GM10248 (cell line): ENCODE results near the gene ENO1.
A peak's percentile ranks its signal among the peaks of the same experiment; 100 is the strongest.

ENCODE experiments used
- CTCF ChIA-PET: fragments of 300-600 bp; sonication (Branson Sonifier 250); formaldehyde crosslinking; extraction: SDS; loops from one replicate; lab custom pipeline; 2021; ENCODE audit warnings: antibody characterized with exemption; lab: Yijun Ruan, JAX
- POLR2A ChIA-PET: fragments of 350-650 bp; sonication (Branson Sonifier 250); formaldehyde crosslinking; extraction: SDS; loops from one replicate; lab custom pipeline; 2020; ENCODE audit warnings: antibody characterized with exemption; lab: Yijun Ruan, JAX
- DNase-seq: peaks from one replicate; pipeline ENCODE4 v3.0.0; 2012; ENCODE audit errors: extremely low spot score
- TF ChIP-seq, protein P1 (sequence below): IDR thresholded peaks from 2 replicates; pipeline ENCODE4 v1.5.1; 2012; ENCODE audit warnings: mild to moderate bottlenecking, low read depth; ENCODE audit errors: extremely low read depth, missing control alignments, control extremely low read depth

ENO1 gene

DNA sequence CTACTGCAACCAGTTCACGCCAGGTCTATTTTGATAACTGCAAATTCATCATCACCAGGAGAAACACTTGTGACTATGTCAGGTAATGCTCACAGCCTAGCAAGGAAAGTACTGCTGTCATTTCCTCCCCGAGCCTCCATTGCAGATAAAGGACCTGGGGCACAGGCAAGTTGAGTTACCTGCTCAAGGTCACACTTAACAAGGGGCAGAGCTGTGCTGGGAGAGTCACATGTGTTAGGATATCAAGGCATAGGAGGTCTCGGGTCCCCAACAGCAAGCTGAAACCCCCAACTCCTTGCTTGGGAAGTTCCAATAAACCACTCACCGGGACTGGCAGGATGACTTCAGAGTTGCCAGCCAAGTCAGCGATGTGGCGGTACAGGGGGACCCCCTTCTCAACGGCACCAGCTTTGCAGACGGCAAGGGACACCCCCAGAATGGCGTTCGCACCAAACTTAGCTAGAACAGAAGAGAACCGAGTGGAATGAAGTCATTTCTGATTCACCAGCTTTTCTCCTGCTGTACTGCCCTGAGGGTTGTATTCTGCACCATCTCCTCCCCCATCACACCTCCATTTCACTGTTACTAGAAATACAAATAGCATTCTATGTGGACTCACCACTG is 11.6 kb downstream of the ENO1 start:
- TF ChIP-seq, protein P1, sequence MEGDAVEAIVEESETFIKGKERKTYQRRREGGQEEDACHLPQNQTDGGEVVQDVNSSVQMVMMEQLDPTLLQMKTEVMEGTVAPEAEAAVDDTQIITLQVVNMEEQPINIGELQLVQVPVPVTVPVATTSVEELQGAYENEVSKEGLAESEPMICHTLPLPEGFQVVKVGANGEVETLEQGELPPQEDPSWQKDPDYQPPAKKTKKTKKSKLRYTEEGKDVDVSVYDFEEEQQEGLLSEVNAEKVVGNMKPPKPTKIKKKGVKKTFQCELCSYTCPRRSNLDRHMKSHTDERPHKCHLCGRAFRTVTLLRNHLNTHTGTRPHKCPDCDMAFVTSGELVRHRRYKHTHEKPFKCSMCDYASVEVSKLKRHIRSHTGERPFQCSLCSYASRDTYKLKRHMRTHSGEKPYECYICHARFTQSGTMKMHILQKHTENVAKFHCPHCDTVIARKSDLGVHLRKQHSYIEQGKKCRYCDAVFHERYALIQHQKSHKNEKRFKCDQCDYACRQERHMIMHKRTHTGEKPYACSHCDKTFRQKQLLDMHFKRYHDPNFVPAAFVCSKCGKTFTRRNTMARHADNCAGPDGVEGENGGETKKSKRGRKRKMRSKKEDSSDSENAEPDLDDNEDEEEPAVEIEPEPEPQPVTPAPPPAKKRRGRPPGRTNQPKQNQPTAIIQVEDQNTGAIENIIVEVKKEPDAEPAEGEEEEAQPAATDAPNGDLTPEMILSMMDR: no peak
- POLR2A ChIA-PET: interaction anchor here (0.6 to 1.0 kb wide), 2 partner anchors 8 to 12 kb away, joined by 4 read pairs; no protein-coding TSS in a partner anchor
- DNase-seq: no peak
- CTCF ChIA-PET: interaction anchor here (1.5 to 6.6 kb wide), 4 partner anchors 8 to 138 kb away, joined by 4 to 61 read pairs (median 8); no protein-coding TSS in a partner anchor

DNA sequence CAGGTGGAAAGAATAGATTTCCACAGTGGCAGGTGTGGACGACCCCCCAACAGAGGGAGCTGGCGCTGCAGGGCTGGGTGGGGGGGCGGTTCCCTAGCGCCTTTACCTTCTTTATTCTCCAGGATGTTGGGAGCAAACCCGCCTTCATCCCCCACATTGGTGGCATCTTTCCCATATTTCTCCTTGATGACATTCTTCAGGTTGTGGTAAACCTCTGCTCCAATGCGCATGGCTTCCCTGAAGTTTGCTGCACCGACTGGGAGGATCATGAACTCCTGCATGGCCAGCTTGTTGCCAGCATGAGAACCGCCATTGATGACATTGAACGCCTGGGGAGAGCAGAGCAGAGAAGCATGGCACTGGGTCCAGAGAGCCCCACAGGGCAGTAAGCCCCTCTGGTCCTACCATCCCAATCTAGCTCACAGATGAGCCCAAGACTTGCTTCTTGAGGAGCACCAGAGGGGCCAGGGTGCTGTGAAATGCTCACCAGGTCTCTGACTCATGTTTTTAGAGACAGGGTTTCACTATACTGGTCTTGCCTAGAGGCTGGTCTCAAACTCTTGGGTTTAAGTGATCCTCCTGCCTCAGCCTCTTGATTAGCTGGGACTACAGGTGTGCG is 12.2 kb downstream of the ENO1 start:
- ChIA-PET POLR2A (interaction anchor here (1.0 kb wide), 1 partner anchor 13 kb away, joined by 4 read pairs; no protein-coding TSS in a partner anchor), CTCF (interaction anchor here (1.4 to 6.6 kb wide), 5 partner anchors 8 to 138 kb away, joined by 4 to 61 read pairs (median 6); no protein-coding TSS in a partner anchor)
- DNase-seq: no peak
- TF ChIP-seq, protein P1: no peak

DNA sequence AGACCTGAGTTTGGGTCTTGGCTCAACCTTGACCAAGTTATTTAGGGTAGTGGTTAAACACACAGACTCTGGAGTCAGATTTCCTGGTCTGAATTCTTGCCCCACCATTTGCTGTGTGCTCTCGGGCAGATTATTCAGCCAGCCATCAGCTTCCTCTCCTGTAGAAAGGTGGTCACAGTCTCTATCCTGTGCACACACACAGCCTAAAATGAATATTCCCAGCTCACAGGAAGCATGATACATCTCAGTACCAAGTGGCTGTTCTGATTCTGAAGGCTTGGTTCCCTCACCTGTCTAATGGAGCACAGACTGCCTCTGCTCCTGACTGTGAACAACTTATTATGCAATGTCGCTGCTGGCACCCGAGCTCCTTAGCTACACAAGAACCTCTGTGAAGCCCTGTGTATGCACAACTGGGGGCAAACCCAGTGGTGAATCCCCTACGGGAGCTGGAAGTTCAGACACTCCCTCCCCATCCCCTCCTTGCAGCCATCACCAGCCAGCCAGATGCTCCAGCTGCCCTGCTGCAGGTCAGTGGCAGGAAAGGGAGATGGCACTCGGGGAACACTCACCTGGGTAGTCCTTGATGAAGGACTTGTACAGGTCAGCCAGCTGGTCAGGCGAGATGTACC is 13.7 kb downstream of the ENO1 start:
- TF ChIP-seq, protein P1: no peak
- ChIA-PET CTCF (interaction anchor here (1.3 to 6.6 kb wide), 4 partner anchors 15 to 140 kb away, joined by 3 to 61 read pairs (median 6); no protein-coding TSS in a partner anchor), POLR2A (interaction anchor here (1.1 kb wide), 1 partner anchor 14 kb away, joined by 3 read pairs; the partner anchor contains the start of gene ENO1)
- no peak for DNase-seq

DNA sequence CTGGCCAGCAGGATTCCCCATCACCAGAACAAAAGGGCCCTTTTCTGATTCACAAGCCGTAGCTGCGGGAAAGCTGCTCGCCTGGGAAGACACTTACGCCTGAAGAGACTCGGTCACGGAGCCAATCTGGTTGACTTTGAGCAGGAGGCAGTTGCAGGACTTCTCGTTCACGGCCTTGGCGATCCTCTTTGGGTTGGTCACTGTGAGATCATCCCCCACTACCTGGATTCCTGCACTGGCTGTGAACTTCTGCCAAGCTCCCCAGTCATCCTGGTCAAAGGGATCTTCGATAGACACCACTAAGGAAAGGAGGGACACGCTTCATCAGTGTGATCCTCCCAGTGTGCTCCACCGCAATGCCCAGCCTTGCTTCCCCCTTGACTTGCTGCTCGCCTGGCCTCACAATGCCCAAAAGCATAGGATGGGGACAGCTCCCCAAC is 14.7 kb downstream of the ENO1 start:
- ChIA-PET POLR2A (interaction anchor here (0.7 to 1.1 kb wide), 2 partner anchors 15 kb away, joined by 3 read pairs; partner anchors contain the start of gene ENO1), CTCF (interaction anchor here (1.3 to 6.6 kb wide), 3 partner anchors 9 to 141 kb away, joined by 3 to 61 read pairs (median 32); no protein-coding TSS in a partner anchor)
- no peak for DNase-seq
- TF ChIP-seq, protein P1: no peak

DNA sequence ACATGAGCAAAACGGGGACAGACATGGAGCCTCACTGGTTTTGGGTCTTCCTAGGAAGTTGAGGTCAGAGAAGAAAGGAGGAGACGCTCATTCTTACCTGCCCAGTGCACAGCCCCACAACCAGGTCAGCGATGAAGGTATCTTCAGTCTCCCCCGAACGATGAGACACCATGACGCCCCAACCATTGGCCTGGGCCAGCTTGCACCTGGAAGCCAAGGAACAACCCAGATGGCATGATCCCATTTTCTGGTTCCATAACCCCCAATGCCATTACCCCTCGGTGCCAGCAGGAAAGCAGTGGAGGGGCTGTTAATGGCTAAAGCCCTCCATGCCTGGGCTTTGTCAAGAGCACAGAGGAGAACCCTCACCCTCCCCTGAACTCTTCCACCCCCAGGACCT is 15.3 kb downstream of the ENO1 start:
- no peak for DNase-seq
- CTCF ChIA-PET: interaction anchor here (0.8 to 6.6 kb wide), 5 partner anchors 10 to 142 kb away, joined by 3 to 61 read pairs (median 5); no protein-coding TSS in a partner anchor
- TF ChIP-seq, protein P1: no peak
- POLR2A ChIA-PET: interaction anchor here (0.7 to 1.3 kb wide), 3 partner anchors 9 to 16 kb away, joined by 3 to 6 read pairs (median 3); partner anchors contain the start of gene ENO1

DNA sequence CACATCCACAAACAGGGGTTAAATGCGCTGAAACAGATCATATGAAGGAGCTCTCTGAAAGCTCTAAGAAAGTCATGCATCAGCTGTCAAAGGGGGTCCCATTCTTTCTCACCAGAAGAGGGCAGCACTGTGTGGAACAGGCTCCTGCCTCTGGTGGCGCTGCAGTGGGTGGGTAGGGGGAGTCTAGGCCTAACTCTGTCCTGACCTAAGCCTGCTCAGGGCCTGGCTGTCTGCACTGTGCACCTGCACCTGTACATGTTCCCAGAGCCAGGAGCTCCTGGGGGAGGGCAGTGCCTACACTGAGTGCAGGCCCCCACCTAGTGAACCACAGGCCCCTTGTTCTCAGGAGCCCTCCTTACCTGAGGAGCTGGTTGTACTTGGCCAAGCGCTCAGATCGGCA is 16.0 kb downstream of the ENO1 start:
- ChIA-PET POLR2A (interaction anchor here (1.1 to 1.3 kb wide), 2 partner anchors 8 to 13 kb away, joined by 3 to 6 read pairs; no protein-coding TSS in a partner anchor), CTCF (interaction anchor here (0.6 to 6.6 kb wide), 8 partner anchors 11 to 329 kb away, joined by 3 to 89 read pairs (median 4); partner anchors contain the start of gene ENO1)
- TF ChIP-seq, protein P1: peak; percentile 27
- no peak for DNase-seq
